ENCODE measurements around the gene DDX28. TPM values are rescaled to one million over a fixed set of nuclear protein-coding genes. Genes with fewer than 3 reads are reported as not detected.

DDX28 gene
- total and polyA plus RNA-seq, 11 donors: 4.4 to 11.9 (median 8.8) TPM

DNA sequence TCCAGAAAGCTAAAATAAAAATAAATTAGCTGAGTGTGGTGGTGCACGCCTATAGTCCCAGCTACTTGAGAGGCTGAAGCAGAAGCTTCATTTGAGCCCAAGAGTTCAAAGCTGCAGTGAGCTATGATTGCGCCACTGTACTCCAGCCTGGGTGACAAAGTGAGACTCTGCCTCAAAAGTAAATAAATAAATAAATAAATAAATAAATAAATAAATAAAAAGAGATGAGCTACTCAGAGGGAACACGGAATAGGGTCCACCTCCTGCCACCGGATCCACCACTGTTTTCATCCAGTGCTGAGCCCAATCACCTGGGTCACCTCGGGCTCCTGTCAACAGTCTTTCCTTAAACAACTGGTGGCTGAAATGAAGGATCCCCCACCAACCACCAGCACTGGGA lies 36.1 kb downstream of the DDX28 start:
- no peaks in the 10 kb centered on the region for H3K27me3 ChIP-seq
- intact Hi-C loops (cut with DNase I): no loop called here
- H3K4me3 ChIP-seq: no peak overlapping the region
- no peak for ATAC-seq
- H3K36me3 ChIP-seq: peaks cover 0 to 13% (median 0%) of the 10 kb centered on the region in 9 donors
- no peak for DNase-seq
- 88 to 93% (median 90%) methylated on average over 5 of the region's 5 CpGs for WGBS, 4 donors
- TF ChIP-seq, protein P1, sequence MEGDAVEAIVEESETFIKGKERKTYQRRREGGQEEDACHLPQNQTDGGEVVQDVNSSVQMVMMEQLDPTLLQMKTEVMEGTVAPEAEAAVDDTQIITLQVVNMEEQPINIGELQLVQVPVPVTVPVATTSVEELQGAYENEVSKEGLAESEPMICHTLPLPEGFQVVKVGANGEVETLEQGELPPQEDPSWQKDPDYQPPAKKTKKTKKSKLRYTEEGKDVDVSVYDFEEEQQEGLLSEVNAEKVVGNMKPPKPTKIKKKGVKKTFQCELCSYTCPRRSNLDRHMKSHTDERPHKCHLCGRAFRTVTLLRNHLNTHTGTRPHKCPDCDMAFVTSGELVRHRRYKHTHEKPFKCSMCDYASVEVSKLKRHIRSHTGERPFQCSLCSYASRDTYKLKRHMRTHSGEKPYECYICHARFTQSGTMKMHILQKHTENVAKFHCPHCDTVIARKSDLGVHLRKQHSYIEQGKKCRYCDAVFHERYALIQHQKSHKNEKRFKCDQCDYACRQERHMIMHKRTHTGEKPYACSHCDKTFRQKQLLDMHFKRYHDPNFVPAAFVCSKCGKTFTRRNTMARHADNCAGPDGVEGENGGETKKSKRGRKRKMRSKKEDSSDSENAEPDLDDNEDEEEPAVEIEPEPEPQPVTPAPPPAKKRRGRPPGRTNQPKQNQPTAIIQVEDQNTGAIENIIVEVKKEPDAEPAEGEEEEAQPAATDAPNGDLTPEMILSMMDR (IDR thresholded peaks at IDR 0.05): no peak
- no peak for TF ChIP-seq POLR2A (IDR thresholded peaks at IDR 0.05)
- peak overlapping the region in 11 of 12 donors; percentile 17 to 73 (median 44) for H3K27ac ChIP-seq
- H3K9me3 ChIP-seq: no peaks in the 10 kb centered on the region
- peaks cover 7 to 43% (median 27%) of the 10 kb centered on the region in 12 donors for H3K4me1 ChIP-seq

DNA sequence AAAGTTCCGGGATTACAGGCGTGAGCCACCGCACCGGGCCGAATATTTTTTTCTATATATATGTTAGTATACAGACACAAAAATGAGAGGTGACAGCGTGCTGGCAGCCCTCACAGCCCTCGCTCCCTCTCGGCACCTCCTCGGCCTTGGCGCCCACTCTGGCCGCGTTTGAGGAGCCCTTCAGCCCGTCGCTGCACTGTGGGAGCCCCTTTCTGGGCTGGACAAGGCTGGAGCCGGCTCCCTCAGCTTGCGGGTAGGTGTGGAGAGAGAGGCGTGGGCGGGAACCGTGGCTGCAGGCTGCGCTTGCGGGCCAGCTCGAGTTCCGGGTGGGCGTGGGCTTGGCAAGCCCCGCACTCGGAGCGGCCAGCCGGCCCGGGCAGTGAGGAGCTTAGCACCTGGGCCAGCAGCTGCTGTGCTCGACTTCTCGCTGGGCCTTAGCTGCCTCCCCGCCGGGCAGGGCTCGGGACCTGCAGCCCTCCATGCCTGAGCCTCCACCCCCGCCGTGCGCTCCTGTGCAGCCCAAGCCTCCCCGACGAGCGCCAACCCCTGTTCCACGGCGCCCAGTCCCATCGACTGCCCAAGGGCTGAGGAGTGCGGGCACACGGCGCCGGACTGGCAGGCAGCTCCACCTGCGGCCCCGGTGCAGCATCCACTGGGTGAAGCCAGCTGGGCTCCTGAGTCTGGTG lies 40.9 kb downstream of the DDX28 start:
- H3K4me3 ChIP-seq: no peak overlapping the region
- no peak for TF ChIP-seq POLR2A (IDR thresholded peaks at IDR 0.05)
- TF ChIP-seq, protein P1 (IDR thresholded peaks at IDR 0.05): no peak
- H3K9me3 ChIP-seq: no peaks in the 10 kb centered on the region
- no peak for DNase-seq
- H3K27me3 ChIP-seq: no peaks in the 10 kb centered on the region
- WGBS, 4 donors: 95 to 96% (median 96%) methylated on average over 16 to 49 of the region's 49 CpGs
- H3K27ac ChIP-seq: no peak overlapping the region
- intact Hi-C loops (cut with DNase I): no loop called here
- no peaks in the 10 kb centered on the region for H3K36me3 ChIP-seq
- no peak for ATAC-seq
- peaks cover 7 to 35% (median 23%) of the 10 kb centered on the region in 12 donors for H3K4me1 ChIP-seq

DNA sequence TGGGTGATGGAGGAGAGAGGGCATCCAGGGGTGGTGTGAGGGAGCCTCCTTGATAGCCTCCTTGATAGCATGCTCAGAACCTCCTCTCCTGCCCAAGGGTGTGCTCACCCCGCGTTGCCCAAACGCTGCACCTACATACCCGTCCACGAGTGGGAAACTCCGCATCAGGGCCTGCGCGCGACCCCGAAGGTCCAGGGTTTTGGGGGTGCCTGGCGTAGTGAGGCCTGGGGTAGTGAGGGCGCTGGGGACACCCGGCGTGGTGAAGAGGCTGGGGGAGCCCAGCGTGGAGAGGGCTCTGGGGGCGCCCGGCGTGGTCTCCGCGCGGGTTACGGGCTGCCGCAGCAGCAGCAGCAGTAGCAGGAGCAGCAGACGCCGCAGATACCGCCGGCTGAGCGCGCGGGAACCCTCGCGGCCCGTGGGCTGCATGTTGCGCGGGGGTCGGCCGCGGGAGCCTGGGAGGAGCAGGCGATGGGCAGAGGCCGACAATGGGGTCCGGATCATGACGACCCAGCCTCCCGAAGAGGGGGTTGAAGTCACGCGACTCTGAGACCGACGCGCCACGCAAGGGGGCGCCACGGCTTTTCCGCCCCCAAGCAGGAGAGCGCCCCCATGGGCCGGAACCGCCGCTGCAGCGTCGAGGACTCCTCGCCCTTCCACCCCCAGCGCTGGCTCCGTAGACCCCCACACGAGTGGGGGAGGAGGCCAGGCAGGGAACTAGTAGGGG lies 42.9 kb downstream of the DDX28 start, which contains the start of gene DPEP3:
TSS of gene DPEP3 (minus strand) at position 545 of the 724 bp plus-strand sequence. CDS start at position 426, 119 bp downstream.
- intact Hi-C loops (cut with DNase I): no loop called here
- Histone ChIP-seq H3K27ac (no peak within 1 kb of the TSS), H3K4me3 (no peak within 1 kb of the TSS), H3K36me3 (no peaks in the 10 kb centered on the region), H3K27me3 (no peaks in the 10 kb centered on the region), H3K9me3 (no peaks in the 10 kb centered on the region), H3K4me1 (peaks cover 5 to 23% (median 16%) of the 10 kb centered on the region in 12 donors)
- 60 to 77% (median 61%) methylated on average over 33 to 62 of the region's 62 CpGs for WGBS, 4 donors
- ATAC-seq (peak in 1 of 4 donors; percentile 6), DNase-seq (no peak)
- TF ChIP-seq, protein P1 (IDR thresholded peaks at IDR 0.05): peak in 5 of 12 donors; percentile 16 to 31 (median 22)
- TF ChIP-seq POLR2A (IDR thresholded peaks at IDR 0.05): no peak
